ENCODE data around the gene RPL13.

RPL13 gene

GRCh38 chr16:89604764-89605163 is 44.3 kb downstream of the RPL13 start:
- in situ Hi-C loops (cut with HindIII; ENCODE audit: low sequenced_read_pairs), result no loop called here
- no peak for TF ChIP-seq CTCF (IDR thresholded peaks at IDR 0.05; ENCODE audit: low read depth, low read length, missing control alignments)
- no peak for DNase-seq (ENCODE audit: low read depth)
- no peak overlapping the region for H3K4me3 ChIP-seq (ENCODE audit: low read depth, low read length)

GRCh38 chr16:89605186-89605970 is 44.9 kb downstream of the RPL13 start:
- TF ChIP-seq CTCF (IDR thresholded peaks at IDR 0.05; ENCODE audit: low read depth, low read length, missing control alignments), result no peak
- no peak overlapping the region for H3K4me3 ChIP-seq (ENCODE audit: low read depth, low read length)
- in situ Hi-C loops (cut with HindIII; ENCODE audit: low sequenced_read_pairs), result no loop called here
- no peak for DNase-seq (ENCODE audit: low read depth)

GRCh38 chr16:89606006-89606405 is 45.5 kb downstream of the RPL13 start:
- no peak for DNase-seq (ENCODE audit: low read depth)
- in situ Hi-C loops (cut with HindIII; ENCODE audit: low sequenced_read_pairs), result no loop called here
- no peak for TF ChIP-seq CTCF (IDR thresholded peaks at IDR 0.05; ENCODE audit: low read depth, low read length, missing control alignments)
- H3K4me3 ChIP-seq (ENCODE audit: low read depth, low read length), result no peak overlapping the region

GRCh38 chr16:89607453-89607852 is 47.0 kb downstream of the RPL13 start:
- H3K4me3 ChIP-seq (ENCODE audit: low read depth, low read length), result no peak overlapping the region
- no peak for DNase-seq (ENCODE audit: low read depth)
- in situ Hi-C loops (cut with HindIII; ENCODE audit: low sequenced_read_pairs), result no loop called here
- TF ChIP-seq CTCF (IDR thresholded peaks at IDR 0.05; ENCODE audit: low read depth, low read length, missing control alignments), result no peak

- TF ChIP-seq CTCF (IDR thresholded peaks at IDR 0.05; ENCODE audit: low read depth, low read length, missing control alignments), result no peak
- H3K4me3 ChIP-seq (ENCODE audit: low read depth, low read length), result no peak overlapping the region
- in situ Hi-C loops (cut with HindIII; ENCODE audit: low sequenced_read_pairs), result no loop called here
- no peak for DNase-seq (ENCODE audit: low read depth)
Measured at GRCh38 chr16:89607937-89608740, 47.7 kb downstream of the RPL13 start.

GRCh38 chr16:89610108-89610453 is 49.6 kb downstream of the RPL13 start:
- TF ChIP-seq CTCF (IDR thresholded peaks at IDR 0.05; ENCODE audit: low read depth, low read length, missing control alignments), result no peak
- DNase-seq (ENCODE audit: low read depth), result no peak
- H3K4me3 ChIP-seq (ENCODE audit: low read depth, low read length), result no peak overlapping the region
- in situ Hi-C loops (cut with HindIII; ENCODE audit: low sequenced_read_pairs), result no loop called here
